ENCODE results near the gene SLC8A1.

SLC8A1 gene

DNA sequence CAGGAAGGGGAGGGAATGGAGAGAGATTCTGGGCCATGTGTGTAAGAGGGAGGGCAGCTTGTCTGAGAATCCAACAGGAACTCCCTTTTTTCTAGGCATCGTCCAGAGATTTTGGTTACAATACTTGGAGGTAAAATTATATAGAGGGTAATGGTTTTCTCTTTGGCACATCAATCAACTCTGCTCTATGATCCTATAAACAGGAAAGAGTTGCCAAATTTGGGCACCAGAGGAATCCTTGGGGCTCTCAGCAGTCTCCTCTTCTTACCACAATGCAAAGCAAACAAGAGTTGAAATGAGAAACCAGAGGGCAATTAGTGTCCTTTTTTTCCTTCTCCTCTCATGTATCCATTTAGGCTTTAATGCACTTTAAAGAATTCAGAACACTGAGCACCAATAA lies 243.4 kb downstream of the SLC8A1 start:
- no peak for TF ChIP-seq MYC (IDR thresholded peaks at IDR 0.05; ENCODE audit: low read depth, low read length)
- no peak for TF ChIP-seq POLR2A (IDR thresholded peaks at IDR 0.05; ENCODE audit: extremely low read depth, insufficient read length)
- TF ChIP-seq, protein P1, sequence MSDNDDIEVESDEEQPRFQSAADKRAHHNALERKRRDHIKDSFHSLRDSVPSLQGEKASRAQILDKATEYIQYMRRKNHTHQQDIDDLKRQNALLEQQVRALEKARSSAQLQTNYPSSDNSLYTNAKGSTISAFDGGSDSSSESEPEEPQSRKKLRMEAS (IDR thresholded peaks at IDR 0.05; ENCODE audit: low read depth, low read length): no peak
- TF ChIP-seq, protein P2, sequence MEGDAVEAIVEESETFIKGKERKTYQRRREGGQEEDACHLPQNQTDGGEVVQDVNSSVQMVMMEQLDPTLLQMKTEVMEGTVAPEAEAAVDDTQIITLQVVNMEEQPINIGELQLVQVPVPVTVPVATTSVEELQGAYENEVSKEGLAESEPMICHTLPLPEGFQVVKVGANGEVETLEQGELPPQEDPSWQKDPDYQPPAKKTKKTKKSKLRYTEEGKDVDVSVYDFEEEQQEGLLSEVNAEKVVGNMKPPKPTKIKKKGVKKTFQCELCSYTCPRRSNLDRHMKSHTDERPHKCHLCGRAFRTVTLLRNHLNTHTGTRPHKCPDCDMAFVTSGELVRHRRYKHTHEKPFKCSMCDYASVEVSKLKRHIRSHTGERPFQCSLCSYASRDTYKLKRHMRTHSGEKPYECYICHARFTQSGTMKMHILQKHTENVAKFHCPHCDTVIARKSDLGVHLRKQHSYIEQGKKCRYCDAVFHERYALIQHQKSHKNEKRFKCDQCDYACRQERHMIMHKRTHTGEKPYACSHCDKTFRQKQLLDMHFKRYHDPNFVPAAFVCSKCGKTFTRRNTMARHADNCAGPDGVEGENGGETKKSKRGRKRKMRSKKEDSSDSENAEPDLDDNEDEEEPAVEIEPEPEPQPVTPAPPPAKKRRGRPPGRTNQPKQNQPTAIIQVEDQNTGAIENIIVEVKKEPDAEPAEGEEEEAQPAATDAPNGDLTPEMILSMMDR (IDR thresholded peaks at IDR 0.05; ENCODE audit: low read depth, low read length): no peak
- H3K4me3 ChIP-seq (ENCODE audit: low read depth, low read length): no peak overlapping the region

GRCh38 chr2:40204268-40204667 lies 247.6 kb downstream of the SLC8A1 start:
- DNase-seq (ENCODE audit: low read depth): no peak
- TF ChIP-seq MYC (IDR thresholded peaks at IDR 0.05; ENCODE audit: low read depth, low read length) (no peak), POLR2A (IDR thresholded peaks at IDR 0.05; ENCODE audit: extremely low read depth, insufficient read length) (no peak)
- TF ChIP-seq, protein P2 (IDR thresholded peaks at IDR 0.05; ENCODE audit: low read depth, low read length): no peak
- TF ChIP-seq, protein P1 (IDR thresholded peaks at IDR 0.05; ENCODE audit: low read depth, low read length): no peak
- no peak overlapping the region for H3K4me3 ChIP-seq (ENCODE audit: low read depth, low read length)

More for the DNA sequence above, 243.4 kb downstream of the SLC8A1 start:
- no peak for DNase-seq (ENCODE audit: low read depth)

DNA sequence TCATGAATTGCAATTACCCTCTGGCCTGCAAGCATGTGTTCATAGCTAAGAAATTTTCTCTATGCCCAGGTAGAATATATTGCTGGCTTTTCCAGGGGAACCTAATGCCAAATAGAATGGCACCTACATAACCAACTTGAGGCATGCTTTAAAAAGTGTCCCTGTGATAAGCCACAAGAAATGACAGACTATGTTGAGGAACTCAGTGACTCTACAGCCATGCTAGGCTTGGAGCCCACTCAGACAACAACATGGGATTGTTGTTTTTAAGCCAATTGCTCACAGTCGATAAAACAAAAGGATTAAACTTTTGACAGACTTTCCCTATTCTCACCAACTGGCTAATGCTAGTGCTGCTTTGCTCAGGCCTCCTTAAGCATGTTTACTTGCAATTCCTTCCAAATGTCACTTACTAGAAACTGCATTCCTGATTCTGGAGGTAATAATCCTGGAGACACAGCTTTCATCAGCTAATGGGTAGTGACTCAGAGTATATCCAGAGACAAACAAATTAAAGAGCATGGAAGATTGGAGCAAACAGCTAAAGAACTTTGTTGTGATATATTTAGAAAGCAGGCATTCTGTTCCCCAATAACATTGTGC lies 249.0 kb downstream of the SLC8A1 start:
- no peak overlapping the region for H3K4me3 ChIP-seq (ENCODE audit: low read depth, low read length)
- no peak for TF ChIP-seq MYC (IDR thresholded peaks at IDR 0.05; ENCODE audit: low read depth, low read length)
- TF ChIP-seq, protein P1 (IDR thresholded peaks at IDR 0.05; ENCODE audit: low read depth, low read length): no peak
- TF ChIP-seq POLR2A (IDR thresholded peaks at IDR 0.05; ENCODE audit: extremely low read depth, insufficient read length): no peak
- TF ChIP-seq, protein P2 (IDR thresholded peaks at IDR 0.05; ENCODE audit: low read depth, low read length): no peak
- no peak for DNase-seq (ENCODE audit: low read depth)

DNA sequence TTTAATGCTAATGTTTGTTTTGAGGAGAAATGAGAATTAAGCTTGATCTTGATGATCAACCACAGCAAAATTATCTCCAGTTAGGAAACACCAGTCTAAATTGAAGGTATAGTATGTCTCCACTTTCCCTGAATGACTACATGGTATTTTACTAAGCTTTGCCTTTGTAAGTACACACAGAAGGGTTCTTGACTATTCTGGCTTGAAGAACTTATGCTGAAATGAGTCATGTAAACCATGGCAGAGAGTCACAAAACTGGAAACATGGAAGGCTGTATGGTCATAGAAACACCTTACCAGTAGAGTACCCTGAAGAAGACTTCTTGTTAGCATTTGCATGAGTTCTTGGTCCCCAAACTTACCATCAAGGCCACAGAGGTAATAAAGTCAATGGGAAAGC lies 250.5 kb downstream of the SLC8A1 start:
- no peak for DNase-seq (ENCODE audit: low read depth)
- H3K4me3 ChIP-seq (ENCODE audit: low read depth, low read length): no peak overlapping the region
- TF ChIP-seq MYC (IDR thresholded peaks at IDR 0.05; ENCODE audit: low read depth, low read length) (no peak), POLR2A (IDR thresholded peaks at IDR 0.05; ENCODE audit: extremely low read depth, insufficient read length) (no peak)
- TF ChIP-seq, protein P1 (IDR thresholded peaks at IDR 0.05; ENCODE audit: low read depth, low read length): no peak
- TF ChIP-seq, protein P2 (IDR thresholded peaks at IDR 0.05; ENCODE audit: low read depth, low read length): no peak

DNA sequence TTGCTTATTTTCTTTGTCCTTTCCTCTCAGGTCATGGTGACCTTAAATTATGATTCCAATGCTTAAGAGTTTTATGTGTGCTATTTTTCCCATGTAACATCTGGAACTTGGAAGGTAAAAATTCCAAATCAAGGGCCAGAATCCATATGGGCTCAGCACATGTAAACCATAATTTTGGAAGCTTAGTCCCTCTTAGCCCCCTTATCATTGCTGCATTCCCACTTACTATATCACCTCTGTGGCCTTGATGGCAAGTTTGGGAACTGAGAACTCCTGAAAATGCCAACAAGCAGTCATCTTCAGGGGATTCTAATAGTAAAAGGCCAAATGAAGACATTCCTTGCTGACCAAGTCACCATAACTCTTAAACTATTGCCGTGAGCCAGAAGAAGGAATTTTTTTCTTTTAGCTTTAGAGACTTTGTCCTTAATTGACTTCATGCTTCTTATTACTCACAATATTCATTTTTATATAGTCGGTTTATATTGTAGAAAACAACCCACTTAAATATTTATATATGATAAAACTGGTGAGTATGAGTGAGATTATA lies 251.4 kb downstream of the SLC8A1 start:
- no peak overlapping the region for H3K4me3 ChIP-seq (ENCODE audit: low read depth, low read length)
- no peak for TF ChIP-seq MYC (IDR thresholded peaks at IDR 0.05; ENCODE audit: low read depth, low read length)
- TF ChIP-seq, protein P1 (IDR thresholded peaks at IDR 0.05; ENCODE audit: low read depth, low read length): no peak
- TF ChIP-seq, protein P2 (IDR thresholded peaks at IDR 0.05; ENCODE audit: low read depth, low read length): no peak
- TF ChIP-seq POLR2A (IDR thresholded peaks at IDR 0.05; ENCODE audit: extremely low read depth, insufficient read length): no peak
- DNase-seq (ENCODE audit: low read depth): no peak
